GM19043 (cell line): ENCODE results near the gene IQGAP2.
A peak's percentile ranks its signal among the peaks of the same experiment; 100 is the strongest.

Experiments used
- ATAC-seq: cut with Tn5 transposase; IDR thresholded peaks from one replicate; pipeline ENCODE4 v1.9.1; 2021; ENCODE audit warnings: low read depth; ENCODE audit not compliant: unreplicated experiment

IQGAP2 gene

DNA sequence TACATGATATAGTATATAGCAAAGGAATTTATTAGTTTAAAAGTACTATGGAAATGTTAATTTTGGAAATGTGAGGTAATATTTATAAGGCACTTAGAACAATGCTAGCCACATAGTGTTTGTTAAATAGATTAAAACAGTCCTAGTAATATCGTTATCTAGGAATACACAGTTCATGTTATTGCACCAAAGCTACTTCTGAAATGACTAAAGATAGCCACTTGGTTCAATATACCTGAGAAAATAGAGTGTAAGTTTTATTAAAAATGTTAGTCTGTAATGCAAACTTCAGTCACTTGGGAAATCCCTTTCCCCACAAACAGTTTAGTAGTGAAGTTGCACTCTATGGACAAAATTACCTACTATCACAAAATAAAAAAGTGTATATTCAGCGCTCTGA lies 297.5 kb downstream of the IQGAP2 start:
- ATAC-seq: no peak

GRCh38 chr5:76701298-76701697 lies 298.2 kb downstream of the IQGAP2 start:
- ATAC-seq: no peak

DNA sequence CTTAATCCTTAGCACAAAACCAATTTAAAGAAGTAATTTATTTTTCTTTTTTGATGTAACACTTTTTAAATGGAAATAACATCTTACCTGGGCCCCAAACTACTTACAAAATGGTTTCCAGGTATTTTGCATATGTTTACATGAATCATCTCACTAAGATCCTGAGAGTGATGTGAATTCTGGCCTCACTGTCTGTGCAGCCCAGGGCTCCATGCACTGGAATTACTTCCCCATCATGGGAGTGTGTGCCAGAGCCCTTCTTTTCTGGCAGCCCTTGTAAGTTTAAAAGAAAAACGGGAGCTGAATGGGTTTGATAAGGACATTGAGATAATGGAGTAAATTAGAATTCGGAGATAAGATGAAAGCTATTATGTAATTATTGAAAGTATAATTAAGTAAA lies 300.6 kb downstream of the IQGAP2 start:
- ATAC-seq: no peak

DNA sequence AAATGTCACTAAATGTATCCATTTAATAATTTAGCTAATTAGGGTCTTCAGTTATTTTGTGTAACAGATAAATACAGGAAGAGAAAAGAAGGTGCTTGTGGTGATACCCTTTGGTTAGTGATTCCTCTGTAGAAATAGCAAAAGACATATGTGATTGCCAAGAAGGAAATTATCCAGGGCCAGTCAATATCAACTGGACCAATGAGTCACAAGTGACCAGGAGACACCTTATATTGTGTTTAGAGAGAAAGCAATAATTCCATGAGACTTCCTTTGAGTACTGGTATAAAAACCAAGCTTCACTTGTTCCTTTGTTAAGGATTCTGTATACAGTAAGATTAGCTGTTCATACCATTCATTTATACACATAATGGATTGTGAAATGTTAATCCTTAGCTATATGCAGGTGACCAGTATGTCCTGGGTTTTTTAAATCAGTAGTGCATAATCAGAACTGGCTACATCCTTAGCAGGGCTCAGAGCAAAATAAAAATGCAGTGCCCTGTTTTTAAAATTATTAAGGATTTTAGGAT lies 301.1 kb downstream of the IQGAP2 start:
- no peak for ATAC-seq

DNA sequence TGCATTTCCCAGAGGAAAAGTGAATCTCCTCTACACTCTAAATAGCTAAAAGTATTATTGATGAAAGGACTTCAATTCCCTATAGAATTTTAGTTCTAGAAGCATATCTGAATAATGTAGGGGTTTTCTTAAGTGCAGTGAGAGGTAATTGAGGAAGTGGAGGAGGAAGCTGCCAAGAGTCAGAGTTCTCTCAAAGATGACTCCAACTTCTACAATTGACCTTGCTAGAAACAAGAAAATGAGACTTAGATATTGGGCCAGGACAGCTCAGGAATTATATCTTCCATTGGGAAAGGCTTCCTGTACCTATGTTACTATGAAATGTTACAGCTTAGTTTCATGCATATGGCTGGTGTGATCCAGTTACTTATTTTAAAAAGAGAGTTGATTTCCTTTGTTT lies 302.5 kb downstream of the IQGAP2 start:
- ATAC-seq: no peak

- ATAC-seq: no peak
Observed at GRCh38 chr5:76709762-76710161, 306.7 kb downstream of the IQGAP2 start.

DNA sequence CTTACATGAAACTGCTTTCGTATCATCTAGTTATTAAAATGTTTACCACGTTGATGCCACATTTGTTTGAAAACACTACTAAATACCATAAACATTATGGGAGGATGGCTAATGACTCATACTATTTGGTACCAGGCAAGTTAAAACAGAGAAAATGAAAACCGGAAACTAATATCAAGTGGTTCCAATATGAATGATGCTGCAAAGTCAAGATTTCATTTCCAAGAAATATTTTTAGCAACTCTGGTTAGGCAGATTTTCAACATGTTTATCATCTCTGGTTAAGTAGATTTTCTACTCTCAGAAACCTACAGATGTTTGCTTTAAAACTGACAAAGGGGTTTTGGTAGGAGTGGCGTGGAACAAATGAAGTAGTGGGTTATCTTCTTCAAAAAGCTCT lies 307.9 kb downstream of the IQGAP2 start:
- no peak for ATAC-seq

DNA sequence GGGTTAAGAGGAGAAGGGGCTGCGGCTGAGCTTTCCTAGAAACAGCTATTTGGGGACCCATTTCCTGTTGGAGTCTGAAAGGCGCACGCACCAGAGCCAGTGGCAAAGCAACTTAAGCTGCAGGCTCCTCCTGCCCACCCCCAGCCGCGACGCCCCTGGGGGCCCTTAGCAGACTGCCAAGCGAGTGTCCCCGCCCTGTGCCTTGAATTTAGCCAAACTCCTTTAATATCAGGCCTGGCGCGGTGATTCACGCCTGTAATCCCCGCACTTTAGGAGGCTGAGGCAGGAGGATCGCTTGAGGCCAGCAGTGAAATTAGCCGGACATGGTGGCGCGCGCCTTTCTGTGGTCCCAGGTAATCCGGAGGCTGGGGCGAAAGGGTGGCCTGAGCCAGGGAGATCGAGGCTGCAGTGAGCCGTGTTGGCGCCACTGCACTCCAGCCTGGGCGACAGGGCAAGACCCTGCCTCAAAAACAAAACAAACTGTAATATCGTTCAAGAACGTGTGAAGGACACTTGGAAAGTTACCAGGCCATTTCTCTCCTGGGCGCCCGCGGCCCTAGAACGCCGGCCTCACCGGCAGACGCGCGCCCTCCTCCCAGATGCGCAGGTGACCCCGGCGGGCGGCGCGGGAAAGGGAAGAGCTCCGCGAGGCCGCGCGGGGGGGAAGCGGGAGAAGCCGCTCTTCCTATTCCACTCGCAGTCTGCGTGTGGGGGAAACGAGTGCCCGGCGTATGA lies 311.8 kb downstream of the IQGAP2 start:
- no peak for ATAC-seq

DNA sequence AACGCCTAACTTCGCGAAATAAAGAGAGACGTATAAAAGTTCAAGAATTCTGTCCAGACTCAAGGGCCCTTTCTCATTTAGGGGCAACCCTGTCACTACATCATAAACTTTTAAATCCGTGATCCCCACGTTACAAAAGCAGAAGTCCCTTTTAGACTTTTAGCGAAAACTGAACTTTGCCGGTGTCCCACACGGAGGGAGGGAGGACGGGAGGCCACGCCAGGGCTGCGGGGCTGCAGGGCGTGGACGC lies 312.3 kb downstream of the IQGAP2 start:
- ATAC-seq: peak; percentile 7

GRCh38 chr5:76715736-76716455 lies 312.8 kb downstream of the IQGAP2 start, which contains the start of gene F2R:
TSS of gene F2R (plus strand) at chr5:76716126. CDS start at chr5:76716308, 182 bp downstream.
- peak; percentile 50 for ATAC-seq

GRCh38 chr5:76716456-76717157 lies 313.5 kb downstream of the IQGAP2 start:
- ATAC-seq: no peak

DNA sequence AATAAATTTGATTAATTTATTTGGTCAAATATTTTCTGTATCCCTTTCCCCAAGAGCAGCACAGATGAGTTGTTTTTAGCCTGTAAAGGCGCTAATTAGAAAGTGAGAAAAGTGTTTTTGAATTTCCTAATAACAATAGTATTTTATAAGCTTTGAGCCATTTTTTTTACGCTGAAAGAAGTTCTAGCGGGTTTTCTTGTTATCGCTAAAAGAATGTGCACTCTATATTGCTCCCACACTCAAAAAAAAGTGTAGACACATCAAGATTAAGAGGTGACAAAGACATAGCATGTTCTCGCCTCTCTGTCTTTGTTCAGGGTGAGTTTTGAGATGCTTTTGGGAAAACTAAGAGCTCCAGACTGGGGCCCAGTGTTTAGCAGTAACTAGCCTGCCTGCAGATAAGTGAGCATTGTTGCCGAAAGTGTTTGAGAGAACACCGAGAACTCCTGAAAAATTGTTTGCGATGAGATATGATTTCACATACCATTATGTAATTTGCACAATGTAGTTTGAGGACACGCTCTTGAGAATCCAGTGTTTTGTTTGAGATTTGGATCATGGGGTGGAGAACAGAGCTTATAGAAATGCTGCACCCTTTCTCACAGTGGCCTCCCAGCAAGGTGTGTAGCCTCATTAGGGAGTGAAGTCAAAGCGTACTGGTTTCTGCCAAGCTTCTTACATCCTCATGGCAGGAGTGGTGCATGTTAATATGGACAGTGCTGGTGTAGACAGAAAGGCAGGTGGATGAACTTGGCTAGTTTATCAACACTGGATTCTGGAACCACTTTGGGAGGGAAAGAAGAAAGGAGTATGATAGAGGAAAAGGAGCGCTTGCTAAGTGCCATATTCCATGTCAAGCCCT lies 314.4 kb downstream of the IQGAP2 start:
- ATAC-seq: no peak

DNA sequence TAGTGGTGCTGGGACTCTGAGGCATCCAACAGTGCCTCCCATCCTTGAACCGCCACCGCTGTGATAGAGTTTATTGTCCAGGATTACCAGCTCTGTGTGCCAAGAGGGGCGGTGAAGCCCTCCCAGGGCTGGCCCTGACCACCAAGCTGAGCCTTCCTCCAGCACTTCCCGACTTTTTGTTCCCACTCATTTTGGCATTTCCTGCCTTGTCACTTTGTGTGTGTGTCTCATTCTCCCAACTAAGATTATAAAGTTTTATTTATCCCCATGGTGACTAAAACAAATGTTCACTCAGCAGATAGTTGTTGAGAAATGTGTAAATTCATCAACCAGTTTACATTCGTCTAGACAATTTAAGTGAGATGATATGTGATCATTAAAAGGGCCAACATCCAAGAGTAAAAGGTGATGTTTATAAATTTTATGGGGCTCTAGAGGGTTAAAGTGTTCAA lies 315.3 kb downstream of the IQGAP2 start:
- ATAC-seq: no peak

GRCh38 chr5:76718880-76719279 lies 315.8 kb downstream of the IQGAP2 start:
- no peak for ATAC-seq

DNA sequence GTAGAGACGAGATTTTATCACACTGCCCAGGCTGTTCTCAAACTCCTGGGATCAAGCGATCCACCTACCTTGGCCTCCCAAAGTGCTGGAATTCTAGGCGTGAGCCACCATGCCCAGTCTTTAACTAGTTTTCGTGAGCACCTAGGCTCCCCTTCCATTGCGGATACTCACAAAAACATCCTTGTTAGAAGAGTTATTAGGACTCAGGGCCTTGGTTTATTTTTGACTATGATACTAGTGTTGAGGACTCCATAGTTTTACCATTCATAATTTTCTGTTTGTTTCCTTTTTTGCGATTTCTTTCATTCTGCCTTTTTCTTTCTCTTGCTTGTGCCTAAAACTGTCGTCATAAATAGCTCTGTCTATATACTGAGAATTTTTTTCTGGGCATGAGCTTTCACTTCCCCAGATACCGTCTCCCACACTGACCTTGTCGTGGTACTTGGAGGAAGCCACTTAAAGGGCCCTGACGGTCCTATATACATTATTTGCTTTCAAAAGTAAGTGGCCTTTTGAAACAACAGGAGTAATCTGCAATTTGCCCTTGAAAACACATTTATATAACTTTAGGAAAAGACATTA lies 318.0 kb downstream of the IQGAP2 start:
- ATAC-seq: peak; percentile 92

DNA sequence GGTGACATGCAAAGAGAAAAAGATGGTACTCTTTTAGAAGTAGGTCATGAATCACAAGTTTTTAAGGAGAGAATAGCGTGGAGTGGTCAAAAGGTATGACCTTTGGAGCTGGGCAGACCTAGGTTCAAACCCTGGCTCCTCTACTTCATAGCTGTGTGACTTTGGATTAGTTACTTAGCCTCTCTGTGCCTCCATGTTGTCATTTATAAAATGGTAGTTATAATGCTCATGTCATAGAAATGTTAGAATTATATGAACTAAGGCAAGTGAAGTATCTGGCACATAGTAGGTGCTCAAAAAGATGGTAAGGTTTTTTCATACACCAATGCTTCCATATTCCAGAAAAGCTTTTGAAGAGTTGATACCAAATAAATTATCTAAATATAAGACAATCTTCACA lies 320.2 kb downstream of the IQGAP2 start:
- ATAC-seq: no peak

GRCh38 chr5:76723906-76724305 lies 320.8 kb downstream of the IQGAP2 start:
- ATAC-seq: no peak

GRCh38 chr5:76724871-76725270 lies 321.8 kb downstream of the IQGAP2 start:
- ATAC-seq: no peak

DNA sequence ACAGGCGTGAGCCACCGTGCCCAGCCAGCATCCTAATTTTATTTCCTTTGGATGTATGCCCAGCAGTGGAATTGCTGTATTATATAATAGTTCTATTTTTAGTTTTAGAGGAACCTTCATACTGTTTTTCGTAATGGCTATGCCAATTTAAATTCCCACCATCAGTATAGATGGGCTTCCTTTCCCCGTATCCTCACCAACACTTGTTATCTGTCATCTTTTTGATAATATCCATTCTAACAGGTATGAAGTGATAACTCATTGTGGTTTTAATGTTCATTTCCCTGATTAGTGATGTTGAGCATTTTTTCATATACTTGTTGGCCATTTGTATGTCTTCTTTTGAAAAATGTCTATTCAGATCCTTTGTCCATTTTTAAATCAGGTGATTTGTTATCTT lies 325.9 kb downstream of the IQGAP2 start:
- no peak for ATAC-seq
